ENCODE data around the gene CCRL2. TPM values are rescaled to one million over a fixed set of nuclear protein-coding genes. Genes with fewer than 3 reads are reported as not detected.
"Not testable (repeated sequence)": the region's sequence is repeated elsewhere in the genome, so short reads cannot be mapped to it uniquely, and the experiment has no call there.

Gene CCRL2
- total RNA-seq, 2 donors from 2014 or later: 0.41 to 4.4 TPM

- ATAC-seq (ENCODE audit: insufficient number of reproducible peaks, low FRiP score, low read depth) (no peak), DNase-seq (ENCODE audit: low spot score) (no peak)
- TF ChIP-seq CTCF (IDR thresholded peaks at IDR 0.05): no peak
Measured at GRCh38 chr3:46400000-46400734, 6.9 kb upstream of the CCRL2 start.

GRCh38 chr3:46400846-46401245, 6.2 kb upstream of the CCRL2 start:
- Histone ChIP-seq H3K4me1 (ENCODE audit: control insufficient read depth in 1 of 2, low read depth in 2 of 2) (peaks cover 6 to 15% of the 10 kb centered on the region in 2 donors), H3K9me3 (no peaks in the 10 kb centered on the region), H3K27me3 (replicated peaks; ENCODE audit: insufficient read depth) (no peaks in the 10 kb centered on the region), H3K36me3 (no peaks in the 10 kb centered on the region), H3K27ac (no peak overlapping the region), H3K4me3 (no peak overlapping the region)
- DNase-seq (ENCODE audit: low spot score) (no peak), ATAC-seq (ENCODE audit: insufficient number of reproducible peaks, low FRiP score, low read depth) (no peak)
- TF ChIP-seq CTCF (IDR thresholded peaks at IDR 0.05): no peak

More at GRCh38 chr3:46400000-46400734, 6.9 kb upstream of the CCRL2 start:
- H3K9me3 ChIP-seq: no peaks in the 10 kb centered on the region
- peaks cover 0 to 8% of the 10 kb centered on the region in 2 donors for H3K4me1 ChIP-seq (ENCODE audit: control insufficient read depth in 1 of 2, low read depth in 2 of 2)
- H3K4me3 ChIP-seq: no peak overlapping the region
- no peak overlapping the region for H3K27ac ChIP-seq
- H3K36me3 ChIP-seq: no peaks in the 10 kb centered on the region
- no peaks in the 10 kb centered on the region for H3K27me3 ChIP-seq (replicated peaks; ENCODE audit: insufficient read depth)

- H3K4me1 ChIP-seq (ENCODE audit: control insufficient read depth in 1 of 2, low read depth in 2 of 2): peaks cover 8 to 20% of the 10 kb centered on the region in 2 donors
- no peak overlapping the region for H3K4me3 ChIP-seq
- no peaks in the 10 kb centered on the region for H3K36me3 ChIP-seq
- H3K27me3 ChIP-seq (replicated peaks; ENCODE audit: insufficient read depth): no peaks in the 10 kb centered on the region
- ATAC-seq (ENCODE audit: insufficient number of reproducible peaks, low FRiP score, low read depth) (no peak), DNase-seq (ENCODE audit: low spot score) (no peak)
- H3K27ac ChIP-seq: no peak overlapping the region
- TF ChIP-seq CTCF (IDR thresholded peaks at IDR 0.05): no peak
- H3K9me3 ChIP-seq: no peaks in the 10 kb centered on the region
Measured at GRCh38 chr3:46401579-46401978, 5.5 kb upstream of the CCRL2 start.

- not testable (repeated sequence) for H3K27ac ChIP-seq; ATAC-seq (ENCODE audit: insufficient number of reproducible peaks, low FRiP score, low read depth); DNase-seq (ENCODE audit: low spot score); H3K27me3 ChIP-seq (replicated peaks; ENCODE audit: insufficient read depth); H3K36me3 ChIP-seq; H3K9me3 ChIP-seq; H3K4me3 ChIP-seq
- H3K4me1 ChIP-seq (ENCODE audit: control insufficient read depth in 1 of 2, low read depth in 2 of 2): peaks cover 8 to 20% of the 10 kb centered on the region in 2 donors
Measured at GRCh38 chr3:46402902-46403301, 4.2 kb upstream of the CCRL2 start.

GRCh38 chr3:46405301-46406019, 1.6 kb upstream of the CCRL2 start:
- Histone ChIP-seq H3K9me3 (no peaks in the 10 kb centered on the region), H3K36me3 (no peaks in the 10 kb centered on the region), H3K4me3 (peak overlapping the region; percentile 58), H3K4me1 (ENCODE audit: control insufficient read depth in 1 of 2, low read depth in 2 of 2) (peaks cover 8 to 20% of the 10 kb centered on the region in 2 donors), H3K27me3 (replicated peaks; ENCODE audit: insufficient read depth) (no peaks in the 10 kb centered on the region), H3K27ac (peak overlapping the region in 1 of 2 donors; percentile 70)
- ATAC-seq (ENCODE audit: insufficient number of reproducible peaks, low FRiP score, low read depth): no peak
- TF ChIP-seq CTCF (IDR thresholded peaks at IDR 0.05): no peak
- no peak for DNase-seq (ENCODE audit: low spot score)

Measured in thoracic aorta (tissue), 2 donors.